ENCODE data around the gene GLI1.

- TF ChIP-seq, protein P1, sequence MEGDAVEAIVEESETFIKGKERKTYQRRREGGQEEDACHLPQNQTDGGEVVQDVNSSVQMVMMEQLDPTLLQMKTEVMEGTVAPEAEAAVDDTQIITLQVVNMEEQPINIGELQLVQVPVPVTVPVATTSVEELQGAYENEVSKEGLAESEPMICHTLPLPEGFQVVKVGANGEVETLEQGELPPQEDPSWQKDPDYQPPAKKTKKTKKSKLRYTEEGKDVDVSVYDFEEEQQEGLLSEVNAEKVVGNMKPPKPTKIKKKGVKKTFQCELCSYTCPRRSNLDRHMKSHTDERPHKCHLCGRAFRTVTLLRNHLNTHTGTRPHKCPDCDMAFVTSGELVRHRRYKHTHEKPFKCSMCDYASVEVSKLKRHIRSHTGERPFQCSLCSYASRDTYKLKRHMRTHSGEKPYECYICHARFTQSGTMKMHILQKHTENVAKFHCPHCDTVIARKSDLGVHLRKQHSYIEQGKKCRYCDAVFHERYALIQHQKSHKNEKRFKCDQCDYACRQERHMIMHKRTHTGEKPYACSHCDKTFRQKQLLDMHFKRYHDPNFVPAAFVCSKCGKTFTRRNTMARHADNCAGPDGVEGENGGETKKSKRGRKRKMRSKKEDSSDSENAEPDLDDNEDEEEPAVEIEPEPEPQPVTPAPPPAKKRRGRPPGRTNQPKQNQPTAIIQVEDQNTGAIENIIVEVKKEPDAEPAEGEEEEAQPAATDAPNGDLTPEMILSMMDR (conservative IDR thresholded peaks at IDR 0.05; ENCODE audit: low read depth, low read length), result no peak
- no peak for TF ChIP-seq EZH2 (IDR thresholded peaks at IDR 0.05; ENCODE audit: borderline replicate concordance, low read depth, low read length, poor library complexity, severe bottlenecking)
Observed at GRCh38 chr12:57456737-57457490, 2.7 kb upstream of the GLI1 start.
